GM10266 (cell line): ENCODE data around the gene HOXC4.

Experiments used
- DNase-seq: peaks from one replicate; pipeline ENCODE4 v3.0.0; 2012; ENCODE audit errors: extremely low spot score
- CTCF ChIP-seq: IDR thresholded peaks from 2 replicates; pipeline ENCODE4 v1.5.1; 2012; ENCODE audit warnings: mild to moderate bottlenecking, low read depth; ENCODE audit not compliant: control insufficient read depth, insufficient read depth; ENCODE audit errors: missing control alignments

Gene HOXC4

GRCh38 chr12:54046809-54047159 lies 6.9 kb upstream of the HOXC4 start:
- DNase-seq: no peak
- no peak for TF ChIP-seq CTCF

GRCh38 chr12:54047160-54047963 lies 6.3 kb upstream of the HOXC4 start:
- no peak for DNase-seq
- TF ChIP-seq CTCF: no peak

GRCh38 chr12:54047964-54048303 lies 5.7 kb upstream of the HOXC4 start:
- no peak for DNase-seq

GRCh38 chr12:54048406-54049093 lies 5.1 kb upstream of the HOXC4 start:
- TF ChIP-seq CTCF: no peak
- no peak for DNase-seq

More at GRCh38 chr12:54047964-54048303, 5.7 kb upstream of the HOXC4 start:
- no peak for TF ChIP-seq CTCF

- DNase-seq: no peak
- TF ChIP-seq CTCF: no peak
Observed at GRCh38 chr12:54049108-54049507, 4.5 kb upstream of the HOXC4 start.

- TF ChIP-seq CTCF: no peak
- no peak for DNase-seq
Observed at GRCh38 chr12:54050482-54050810, 3.2 kb upstream of the HOXC4 start.
